Neural cell (in vitro differentiated cells): ENCODE data around the gene KANK4.

Source experiments
- EP300 ChIP-seq: fragments of 450-650 bp; conservative IDR thresholded peaks from 2 replicates; pipeline ENCODE4 v1.6.1; 2014; ENCODE audit warnings: antibody characterized with exemption, mild to moderate bottlenecking, moderate library complexity; ENCODE audit not compliant: poor library complexity, severe bottlenecking
- EZH2 ChIP-seq: fragments of 200-600, 300-800 bp; shearing (Covaris generic), sonication (generic); IDR thresholded peaks from 2 replicates; pipeline ENCODE4 v1.6.1; 2014; ENCODE audit warnings: antibody characterized with exemption, low read length, borderline replicate concordance, mild to moderate bottlenecking; ENCODE audit not compliant: insufficient read depth, poor library complexity, severe bottlenecking
- POLR2AphosphoS5 ChIP-seq: IDR thresholded peaks from 2 replicates; pipeline ENCODE4 v1.6.1; 2012
- RAD21 ChIP-seq: fragments of 450-650 bp; conservative IDR thresholded peaks from 2 replicates; pipeline ENCODE4 v1.6.1; 2014; ENCODE audit warnings: antibody characterized with exemption, mild to moderate bottlenecking, moderate library complexity
- SMC3 ChIP-seq: fragments of 450-650 bp; conservative IDR thresholded peaks from 2 replicates; pipeline ENCODE4 v1.6.1; 2014; ENCODE audit warnings: antibody characterized with exemption, mild to moderate bottlenecking, moderate library complexity; ENCODE audit not compliant: poor library complexity
- TAF1 ChIP-seq: IDR thresholded peaks from 2 replicates; pipeline ENCODE4 v1.6.1; 2012; ENCODE audit warnings: low read depth
- TF ChIP-seq, protein P1 (sequence below): fragments of 450-650 bp; IDR thresholded peaks from 2 replicates; pipeline ENCODE4 v1.5.1; 2014; ENCODE audit warnings: antibody characterized with exemption, mild to moderate bottlenecking, moderate library complexity; ENCODE audit not compliant: poor library complexity, severe bottlenecking
- TF ChIP-seq, protein P2 (sequence below): IDR thresholded peaks from 2 replicates; pipeline ENCODE4 v1.6.1; 2012; ENCODE audit warnings: borderline replicate concordance

DNA sequence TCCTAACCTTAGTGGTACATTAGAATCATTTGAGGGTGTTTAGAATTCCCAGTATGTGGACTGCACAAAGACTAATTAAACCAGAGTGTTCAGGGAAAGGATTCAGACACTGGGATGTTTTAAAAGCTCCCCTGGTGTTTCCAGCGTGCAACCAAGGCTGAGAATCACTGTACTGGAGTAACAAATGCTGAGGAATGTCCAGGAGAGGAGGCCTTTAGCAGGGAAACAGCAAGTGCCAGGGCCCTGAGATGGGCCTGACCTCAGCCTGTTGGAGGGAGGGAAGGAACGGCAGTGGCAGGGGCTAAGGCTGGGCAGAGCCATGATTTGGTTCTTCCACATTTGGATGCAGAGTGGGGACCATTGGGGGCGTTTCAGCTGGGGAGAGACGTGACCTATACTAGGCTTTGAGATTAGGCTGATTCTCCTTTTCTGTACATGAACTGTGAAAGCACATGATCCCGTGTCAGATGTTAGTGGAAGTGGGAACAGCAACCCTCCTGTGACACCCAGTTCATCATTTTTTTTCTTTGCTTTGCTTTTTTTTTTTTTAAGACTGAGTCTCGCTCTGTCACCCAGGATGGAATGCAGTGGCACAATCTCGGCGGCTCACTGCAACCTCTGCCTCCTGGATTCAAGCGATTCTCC is 49.3 kb downstream of the KANK4 start:
- no peak for TF ChIP-seq POLR2AphosphoS5
- TF ChIP-seq, protein P1, sequence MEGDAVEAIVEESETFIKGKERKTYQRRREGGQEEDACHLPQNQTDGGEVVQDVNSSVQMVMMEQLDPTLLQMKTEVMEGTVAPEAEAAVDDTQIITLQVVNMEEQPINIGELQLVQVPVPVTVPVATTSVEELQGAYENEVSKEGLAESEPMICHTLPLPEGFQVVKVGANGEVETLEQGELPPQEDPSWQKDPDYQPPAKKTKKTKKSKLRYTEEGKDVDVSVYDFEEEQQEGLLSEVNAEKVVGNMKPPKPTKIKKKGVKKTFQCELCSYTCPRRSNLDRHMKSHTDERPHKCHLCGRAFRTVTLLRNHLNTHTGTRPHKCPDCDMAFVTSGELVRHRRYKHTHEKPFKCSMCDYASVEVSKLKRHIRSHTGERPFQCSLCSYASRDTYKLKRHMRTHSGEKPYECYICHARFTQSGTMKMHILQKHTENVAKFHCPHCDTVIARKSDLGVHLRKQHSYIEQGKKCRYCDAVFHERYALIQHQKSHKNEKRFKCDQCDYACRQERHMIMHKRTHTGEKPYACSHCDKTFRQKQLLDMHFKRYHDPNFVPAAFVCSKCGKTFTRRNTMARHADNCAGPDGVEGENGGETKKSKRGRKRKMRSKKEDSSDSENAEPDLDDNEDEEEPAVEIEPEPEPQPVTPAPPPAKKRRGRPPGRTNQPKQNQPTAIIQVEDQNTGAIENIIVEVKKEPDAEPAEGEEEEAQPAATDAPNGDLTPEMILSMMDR = no peak
- TF ChIP-seq EP300 = no peak
- TF ChIP-seq, protein P2, sequence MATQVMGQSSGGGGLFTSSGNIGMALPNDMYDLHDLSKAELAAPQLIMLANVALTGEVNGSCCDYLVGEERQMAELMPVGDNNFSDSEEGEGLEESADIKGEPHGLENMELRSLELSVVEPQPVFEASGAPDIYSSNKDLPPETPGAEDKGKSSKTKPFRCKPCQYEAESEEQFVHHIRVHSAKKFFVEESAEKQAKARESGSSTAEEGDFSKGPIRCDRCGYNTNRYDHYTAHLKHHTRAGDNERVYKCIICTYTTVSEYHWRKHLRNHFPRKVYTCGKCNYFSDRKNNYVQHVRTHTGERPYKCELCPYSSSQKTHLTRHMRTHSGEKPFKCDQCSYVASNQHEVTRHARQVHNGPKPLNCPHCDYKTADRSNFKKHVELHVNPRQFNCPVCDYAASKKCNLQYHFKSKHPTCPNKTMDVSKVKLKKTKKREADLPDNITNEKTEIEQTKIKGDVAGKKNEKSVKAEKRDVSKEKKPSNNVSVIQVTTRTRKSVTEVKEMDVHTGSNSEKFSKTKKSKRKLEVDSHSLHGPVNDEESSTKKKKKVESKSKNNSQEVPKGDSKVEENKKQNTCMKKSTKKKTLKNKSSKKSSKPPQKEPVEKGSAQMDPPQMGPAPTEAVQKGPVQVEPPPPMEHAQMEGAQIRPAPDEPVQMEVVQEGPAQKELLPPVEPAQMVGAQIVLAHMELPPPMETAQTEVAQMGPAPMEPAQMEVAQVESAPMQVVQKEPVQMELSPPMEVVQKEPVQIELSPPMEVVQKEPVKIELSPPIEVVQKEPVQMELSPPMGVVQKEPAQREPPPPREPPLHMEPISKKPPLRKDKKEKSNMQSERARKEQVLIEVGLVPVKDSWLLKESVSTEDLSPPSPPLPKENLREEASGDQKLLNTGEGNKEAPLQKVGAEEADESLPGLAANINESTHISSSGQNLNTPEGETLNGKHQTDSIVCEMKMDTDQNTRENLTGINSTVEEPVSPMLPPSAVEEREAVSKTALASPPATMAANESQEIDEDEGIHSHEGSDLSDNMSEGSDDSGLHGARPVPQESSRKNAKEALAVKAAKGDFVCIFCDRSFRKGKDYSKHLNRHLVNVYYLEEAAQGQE = no peak
- TF ChIP-seq TAF1 = no peak
- no peak for TF ChIP-seq SMC3
- no peak for TF ChIP-seq EZH2
- no peak for TF ChIP-seq RAD21
